H9 (cell line): ENCODE results near the gene CCDC110. TPM values are rescaled to one million over a fixed set of nuclear protein-coding genes. Genes with fewer than 3 reads are reported as not detected.

Experiments
- DNase-seq: peaks from one replicate; pipeline ENCODE4 v3.0.0-alpha.2; 2017
- H2AFZ ChIP-seq: one replicate; pipeline ENCODE4 v1.6.1; 2013; ENCODE audit warnings: mild to moderate bottlenecking, low read length, control low read depth, moderate library complexity
- H2AK5ac ChIP-seq: 2 replicates; pipeline ENCODE4 v1.6.1; 2013; ENCODE audit warnings: low read length, control low read depth, mixed read lengths; ENCODE audit not compliant: insufficient read length
- H2BK120ac ChIP-seq: one replicate; pipeline ENCODE4 v1.6.1; 2013; ENCODE audit warnings: low read depth, mild to moderate bottlenecking, low read length, control low read depth, inconsistent platforms; ENCODE audit not compliant: poor library complexity, severe bottlenecking
- H2BK12ac ChIP-seq: 2 replicates; pipeline ENCODE4 v1.6.1; 2013; ENCODE audit warnings: low read length, control low read depth, mixed read lengths, low read depth; ENCODE audit not compliant: insufficient read length
- H2BK15ac ChIP-seq: 2 replicates; pipeline ENCODE4 v1.6.1; 2013; ENCODE audit warnings: low read depth, low read length, control low read depth
- H2BK20ac ChIP-seq: one replicate; pipeline ENCODE4 v1.6.1; 2013; ENCODE audit warnings: low read depth, mild to moderate bottlenecking, low read length, control low read depth, inconsistent platforms; ENCODE audit not compliant: poor library complexity, severe bottlenecking
- H2BK5ac ChIP-seq: 2 replicates; pipeline ENCODE4 v1.6.1; 2013; ENCODE audit warnings: low read length, control low read depth, mixed read lengths; ENCODE audit not compliant: insufficient read length
- H3K14ac ChIP-seq: 2 replicates; pipeline ENCODE4 v1.6.1; 2013; ENCODE audit warnings: low read length, control low read depth; ENCODE audit not compliant: insufficient read depth
- H3K18ac ChIP-seq: 2 replicates; pipeline ENCODE4 v1.6.1; 2013; ENCODE audit warnings: low read depth, mild to moderate bottlenecking, mixed read lengths, low read length, control low read depth; ENCODE audit not compliant: insufficient read length
- H3K23ac ChIP-seq: 2 replicates; pipeline ENCODE4 v1.6.1; 2013; ENCODE audit warnings: low read length, control low read depth, mixed read lengths, low read depth; ENCODE audit not compliant: insufficient read length
- H3K23me2 ChIP-seq: 2 replicates; pipeline ENCODE4 v1.6.1; 2013; ENCODE audit warnings: low read depth, mild to moderate bottlenecking, mixed read lengths, low read length, control low read depth; ENCODE audit not compliant: insufficient read length, poor library complexity, severe bottlenecking
- H3K27ac ChIP-seq: 2 replicates; pipeline ENCODE4 v1.5.1; 2013; ENCODE audit warnings: low read length, control low read depth, mixed read lengths, low read depth; ENCODE audit not compliant: insufficient read length
- H3K27me3 ChIP-seq: 2 replicates; pipeline ENCODE4 v1.6.1; 2013; ENCODE audit warnings: low read length, control low read depth, inconsistent platforms; ENCODE audit not compliant: insufficient read depth
- H3K4ac ChIP-seq: 2 replicates; pipeline ENCODE4 v1.6.1; 2013; ENCODE audit warnings: low read depth, mild to moderate bottlenecking, control low read depth, inconsistent platforms, low read length, moderate library complexity
- H3K4me1 ChIP-seq: 2 replicates; pipeline ENCODE4 v1.6.1; 2013; ENCODE audit warnings: low read length, control low read depth, inconsistent platforms; ENCODE audit not compliant: insufficient read depth
- H3K4me2 ChIP-seq: 2 replicates; pipeline ENCODE4 v1.6.1; 2013; ENCODE audit warnings: low read length, control low read depth, mixed read lengths; ENCODE audit not compliant: insufficient read length, insufficient read depth
- H3K56ac ChIP-seq: 2 replicates; pipeline ENCODE4 v1.6.1; 2013; ENCODE audit warnings: low read depth, mild to moderate bottlenecking, mixed read lengths, low read length, control low read depth; ENCODE audit not compliant: insufficient read length
- H3K79me1 ChIP-seq: 2 replicates; pipeline ENCODE4 v1.6.1; 2013; ENCODE audit warnings: low read depth, mild to moderate bottlenecking, moderate library complexity, low read length, control low read depth, inconsistent platforms; ENCODE audit not compliant: insufficient read depth, poor library complexity, severe bottlenecking
- H3K79me2 ChIP-seq: 2 replicates; pipeline ENCODE4 v1.6.1; 2013; ENCODE audit warnings: low read length, control low read depth, inconsistent platforms; ENCODE audit not compliant: insufficient read depth
- H3K9ac ChIP-seq: 2 replicates; pipeline ENCODE4 v1.6.1; 2013; ENCODE audit warnings: low read length, control low read depth, mixed read lengths; ENCODE audit not compliant: insufficient read length; ENCODE audit errors: extremely low read depth
- H3K9me3 ChIP-seq: one replicate; pipeline ENCODE4 v1.6.1; 2013; ENCODE audit warnings: low read depth, low read length, inconsistent platforms; ENCODE audit not compliant: control insufficient read depth
- H3T11ph ChIP-seq: one replicate; pipeline ENCODE4 v1.6.1; 2013; ENCODE audit warnings: mild to moderate bottlenecking, low read length, control low read depth, inconsistent platforms
- H4K20me1 ChIP-seq: one replicate; pipeline ENCODE4 v1.6.1; 2013; ENCODE audit not compliant: control insufficient read depth, insufficient read length, insufficient read depth
- H4K5ac ChIP-seq: 2 replicates; pipeline ENCODE4 v1.6.1; 2013; ENCODE audit warnings: low read depth, mild to moderate bottlenecking, mixed read lengths, low read length, control low read depth; ENCODE audit not compliant: insufficient read length
- H4K8ac ChIP-seq: replicated peaks from 2 replicates; pipeline ENCODE4 v1.6.1; 2013; ENCODE audit warnings: low read length, control low read depth, mixed read lengths, low read depth; ENCODE audit not compliant: insufficient read length
- H4K91ac ChIP-seq: 2 replicates; pipeline ENCODE4 v1.6.1; 2013; ENCODE audit warnings: low read depth, mild to moderate bottlenecking, moderate library complexity, mixed read lengths, low read length, control low read depth; ENCODE audit not compliant: insufficient read length
- H3K27ac Mint-ChIP-seq, 3 experiments: 2 replicates in 2 of 3; 3 replicates in 1 of 3; pipeline ENCODE4 v1.8.0; 2020 to 2021; ENCODE audit warnings: mixed read lengths in 3 of 3, mild to moderate bottlenecking in 1 of 3, moderate library complexity in 1 of 3
- H3K27me3 Mint-ChIP-seq: 2 replicates; pipeline ENCODE4 v1.8.0; 2021; ENCODE audit warnings: low read depth, mild to moderate bottlenecking, moderate library complexity, mixed read lengths
- H3K36me3 Mint-ChIP-seq, 3 experiments: 2 replicates in 2 of 3; 3 replicates in 1 of 3; pipeline ENCODE4 v1.8.0; 2020 to 2021; ENCODE audit warnings: low read depth in 3 of 3, mixed read lengths in 3 of 3; ENCODE audit not compliant: insufficient read depth in 1 of 3
- H3K4me1 Mint-ChIP-seq, 2 experiments: 2 replicates each; pipeline ENCODE4 v1.8.0; 2020; ENCODE audit warnings: mixed read lengths in 2 of 2
- H3K4me3 Mint-ChIP-seq, 2 experiments: 2 replicates in 1 of 2; 3 replicates in 1 of 2; pipeline ENCODE4 v1.8.0; 2020 to 2021; ENCODE audit warnings: mild to moderate bottlenecking in 2 of 2, mixed read lengths in 2 of 2, moderate library complexity in 1 of 2
- H3K9me3 Mint-ChIP-seq, 2 experiments: 2 replicates in 1 of 2; 3 replicates in 1 of 2; pipeline ENCODE4 v1.8.0; 2020; ENCODE audit warnings: mild to moderate bottlenecking in 2 of 2, mixed read lengths in 2 of 2, moderate library complexity in 1 of 2
- CTCF ChIP-seq: fragments of 200-600 bp; sonication (generic); conservative IDR thresholded peaks from 3 replicates; pipeline ENCODE4 v1.8.0; 2021; ENCODE audit warnings: antibody characterized with exemption, mild to moderate bottlenecking
- WGBS: extraction: QIAGEN DNeasy Blood & Tissue Kit; methylation state at CpG from one replicate; pipeline ENCODE4 v1.1.7; 2013; ENCODE audit warnings: missing lambda C conversion rate, low lambda C conversion rate, mixed read lengths; ENCODE audit not compliant: insufficient read length; ENCODE audit errors: extremely low coverage; 5-methylcytosine and 5-hydroxymethylcytosine counted together
- total RNA-seq: library from RNA; stranded (reverse); gene quantifications from 2 replicates; pipeline ENCODE4 v1.2.1, GENCODE V29; 2021

Gene CCDC110
- total RNA-seq, 1 experiment from 2014 or later = 2.3 TPM

DNA sequence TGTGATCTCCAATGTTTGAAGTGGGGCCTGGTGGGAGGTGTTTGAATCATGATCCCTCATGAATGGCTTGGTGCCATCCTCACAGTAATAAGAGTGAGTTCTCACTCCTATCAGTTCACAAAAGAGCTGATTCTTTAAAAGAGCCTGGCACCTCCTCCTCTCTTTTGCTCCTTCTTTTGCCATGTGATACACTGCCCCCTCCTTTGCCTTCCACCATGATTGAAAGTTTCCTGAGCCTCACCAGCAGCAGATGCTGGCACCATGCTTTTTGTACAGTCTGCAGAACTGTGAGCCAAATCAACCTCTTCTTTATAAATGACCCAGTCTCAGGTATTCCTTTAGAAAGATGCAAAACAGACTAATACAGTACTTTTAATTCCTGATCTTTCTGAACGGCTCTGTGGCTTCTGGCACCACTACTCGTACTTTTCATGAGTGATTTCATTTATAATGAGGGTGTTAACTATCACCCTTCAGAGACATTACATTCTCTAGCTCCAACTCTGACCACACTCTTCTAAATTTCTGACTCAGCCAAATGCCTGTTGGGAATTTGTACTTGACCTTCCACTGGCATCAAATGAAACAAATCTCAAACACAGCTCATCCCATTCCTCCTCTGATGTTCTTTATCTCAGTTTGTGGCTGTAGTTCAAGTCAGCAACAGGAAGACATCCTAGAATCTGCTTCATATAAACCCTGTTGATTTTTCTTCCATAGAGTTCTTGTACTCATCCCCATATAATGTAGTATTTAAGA is 50.0 kb downstream of the CCDC110 start:
- H3K27ac Mint-ChIP-seq = peak overlapping the region in 1 of 3 experiments; percentile 35; a peak in 1 of 7 replicates
- no peak overlapping the region for H3K4me2 ChIP-seq
- H2BK12ac ChIP-seq = no peak overlapping the region
- no peak overlapping the region for H4K91ac ChIP-seq
- H3K9me3 ChIP-seq = no peaks in the 10 kb centered on the region
- no peak overlapping the region for H2AK5ac ChIP-seq
- H3K4me3 Mint-ChIP-seq = no peak overlapping the region
- H2BK15ac ChIP-seq = no peak overlapping the region
- no peak overlapping the region for H3K4ac ChIP-seq
- H3K4me1 Mint-ChIP-seq = peaks cover 7 to 9% of the 10 kb centered on the region in 2 experiments
- peaks cover 5% of the 10 kb centered on the region for H3K23me2 ChIP-seq
- H3K14ac ChIP-seq = no peak overlapping the region
- no peaks in the 10 kb centered on the region for H3K27me3 Mint-ChIP-seq
- H3K56ac ChIP-seq = no peak overlapping the region
- H4K20me1 ChIP-seq = no peaks in the 10 kb centered on the region
- no peak overlapping the region for H4K8ac ChIP-seq
- H3K27me3 ChIP-seq = no peaks in the 10 kb centered on the region
- no peak overlapping the region for H3K9ac ChIP-seq
- no peak overlapping the region for H2AFZ ChIP-seq
- H2BK5ac ChIP-seq = no peak overlapping the region
- H2BK120ac ChIP-seq = no peak overlapping the region
- no CpG with 5 or more reads among the region's 2 CpGs for WGBS
- no peak overlapping the region for H3K23ac ChIP-seq
- no peak overlapping the region for H4K5ac ChIP-seq
- DNase-seq = no peak
- peaks cover 3 to 34% (median 33%) of the 10 kb centered on the region in 3 experiments; a peak in 5 of 7 replicates for H3K36me3 Mint-ChIP-seq
- H2BK20ac ChIP-seq = no peak overlapping the region
- no peak overlapping the region for H3K18ac ChIP-seq
- no peaks in the 10 kb centered on the region; the same call in 1 of the 2 replicates for H3K4me1 ChIP-seq
- H3K9me3 Mint-ChIP-seq = no peaks in the 10 kb centered on the region; a peak in 1 of 5 replicates
- H3K27ac ChIP-seq = no peak overlapping the region
- no peaks in the 10 kb centered on the region for H3K79me2 ChIP-seq
- no peak overlapping the region for H3T11ph ChIP-seq
- no peak for TF ChIP-seq CTCF
- peaks cover 2% of the 10 kb centered on the region for H3K79me1 ChIP-seq
